CD4-positive, CD25-positive, alpha-beta regulatory T cell (primary cell): ENCODE measurements around the gene ASTN1. TPM values are rescaled to one million over a fixed set of nuclear protein-coding genes. Genes with fewer than 3 reads are reported as not detected.

Experiments used
- ATAC-seq, 2 donors: fragments of 150-1000 bp; cut with Tn5 transposase; one replicate each; pipeline ENCODE4 v1.10.0; 2021; ENCODE audit warnings: low read depth in 2 of 2, moderate number of reproducible peaks in 2 of 2, moderate library complexity in 1 of 2
- DNase-seq, 3 donors: peaks; one replicate each; pipeline versions ENCODE4 v3.0.0 to v3.0.0-alpha.2; 2012 to 2022; ENCODE audit warnings: mixed read lengths in 1 of 3
- H3K27ac ChIP-seq: one replicate; pipeline ENCODE4 v1.7.0; 2013; ENCODE audit warnings: mild to moderate bottlenecking, low read length; ENCODE audit not compliant: insufficient read depth, poor library complexity, severe bottlenecking
- H3K27me3 ChIP-seq: one replicate; pipeline ENCODE4 v1.7.0; 2013; ENCODE audit warnings: low read length; ENCODE audit not compliant: control insufficient read depth, insufficient read depth
- H3K36me3 ChIP-seq: one replicate; pipeline ENCODE4 v1.7.0; 2013; ENCODE audit warnings: mild to moderate bottlenecking, low read length, moderate library complexity; ENCODE audit not compliant: control insufficient read depth, insufficient read depth
- H3K4me1 ChIP-seq: 2 replicates; pipeline ENCODE4 v1.7.0; 2013; ENCODE audit warnings: mild to moderate bottlenecking, low read length; ENCODE audit not compliant: insufficient read depth, control insufficient read depth, poor library complexity, severe bottlenecking
- H3K4me3 ChIP-seq: one replicate; pipeline ENCODE4 v1.7.0; 2013; ENCODE audit warnings: low read depth, mild to moderate bottlenecking, low read length, moderate library complexity
- H3K9me3 ChIP-seq, 2 experiments: 1 replicate in 1 of 2; 2 replicates in 1 of 2; pipeline ENCODE4 v1.7.0; 2013; ENCODE audit warnings: low read length in 2 of 2, mild to moderate bottlenecking in 1 of 2, moderate library complexity in 1 of 2; ENCODE audit not compliant: control insufficient read depth in 2 of 2
- H3K27ac Mint-ChIP-seq, 3 donors: one replicate each; pipeline ENCODE4 v1.8.0; 2020 to 2022; ENCODE audit warnings: mild to moderate bottlenecking in 3 of 3, mixed read lengths in 3 of 3, moderate library complexity in 2 of 3
- H3K27me3 Mint-ChIP-seq: one replicate; pipeline ENCODE4 v1.8.0; 2022; ENCODE audit warnings: mild to moderate bottlenecking, mixed read lengths
- H3K36me3 Mint-ChIP-seq: one replicate; pipeline ENCODE4 v1.8.0; 2020; ENCODE audit warnings: mixed read lengths
- H3K4me1 Mint-ChIP-seq, 4 donors: one replicate each; pipeline ENCODE4 v1.8.0; 2020 to 2022; ENCODE audit warnings: mixed read lengths in 4 of 4, mild to moderate bottlenecking in 1 of 4
- H3K4me3 Mint-ChIP-seq, 4 donors: one replicate each; pipeline ENCODE4 v1.8.0; 2020 to 2022; ENCODE audit warnings: mild to moderate bottlenecking in 4 of 4, mixed read lengths in 4 of 4, moderate library complexity in 3 of 4
- H3K9me3 Mint-ChIP-seq, 7 donors: one replicate each; pipeline ENCODE4 v1.8.0; 2020 to 2022; ENCODE audit warnings: mixed read lengths in 7 of 7, mild to moderate bottlenecking in 3 of 7, moderate library complexity in 2 of 7
- polyA plus RNA-seq, 4 donors: library from polyadenylated mRNA; unstranded; fragments of 300-500 nt; fragmentation: Illumina TruSeq; gene quantifications; one replicate each; pipeline ENCODE4 v1.2.3, GENCODE V29; 2021
- total RNA-seq: library from RNA; stranded (reverse); gene quantifications from one replicate; pipeline ENCODE4 v1.2.3, GENCODE V29; 2022

Gene ASTN1
- total and polyA plus RNA-seq, 5 donors from 2014 or later, result not detected

DNA sequence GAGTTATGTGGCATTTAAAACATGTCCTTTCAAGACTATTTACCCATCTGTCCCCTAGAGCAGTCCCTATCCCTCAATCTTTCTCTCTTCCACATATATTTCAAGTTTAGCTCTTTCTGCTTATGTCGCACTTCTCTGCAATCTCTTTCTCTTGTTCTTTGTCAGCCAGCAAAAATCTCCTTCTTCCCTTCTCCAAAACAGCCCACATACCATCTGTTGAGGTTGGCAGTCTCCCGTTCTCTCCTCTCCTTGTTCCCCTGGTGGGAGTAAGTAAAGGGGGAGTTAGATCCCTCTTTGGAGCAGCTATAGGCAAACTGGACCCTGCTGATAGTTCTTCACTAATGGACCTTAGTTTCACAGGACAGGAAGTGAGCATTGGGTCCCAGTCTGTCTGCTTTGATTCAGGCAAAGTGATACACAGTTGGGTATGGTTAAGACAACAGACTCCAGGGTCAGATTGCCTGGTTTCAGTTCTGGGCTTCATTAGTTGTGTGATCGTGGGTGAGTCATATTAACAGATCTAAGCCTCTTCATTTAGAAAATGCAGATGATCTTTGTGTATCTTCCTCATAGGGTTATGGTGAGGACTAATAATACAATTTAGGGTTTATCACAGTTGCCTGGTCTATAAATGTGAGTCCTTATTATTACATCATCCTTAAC is 25.9 kb upstream of the ASTN1 start:
- Mint-ChIP-seq H3K9me3 (peaks cover 0 to 8% (median 2%) of the 10 kb centered on the region in 7 donors), H3K27ac (no peak overlapping the region), H3K27me3 (no peaks in the 10 kb centered on the region), H3K36me3 (no peaks in the 10 kb centered on the region), H3K4me3 (no peak overlapping the region), H3K4me1 (no peaks in the 10 kb centered on the region)
- H3K4me1 ChIP-seq, result no peaks in the 10 kb centered on the region
- DNase-seq (no peak), ATAC-seq (no peak)
- no peaks in the 10 kb centered on the region for H3K9me3 ChIP-seq
- H3K27ac ChIP-seq, result no peak overlapping the region
- no peaks in the 10 kb centered on the region for H3K36me3 ChIP-seq
- H3K4me3 ChIP-seq, result no peak overlapping the region
- H3K27me3 ChIP-seq, result no peaks in the 10 kb centered on the region

- Mint-ChIP-seq H3K36me3 (no peaks in the 10 kb centered on the region), H3K4me1 (peaks cover 0 to 5% (median 1%) of the 10 kb centered on the region in 4 donors), H3K27me3 (peaks cover 13% of the 10 kb centered on the region), H3K27ac (no peak overlapping the region), H3K4me3 (no peak overlapping the region), H3K9me3 (peaks cover 0 to 4% (median 2%) of the 10 kb centered on the region in 7 donors)
- no peaks in the 10 kb centered on the region for H3K9me3 ChIP-seq
- no peak for ATAC-seq
- H3K4me3 ChIP-seq, result no peak overlapping the region
- no peaks in the 10 kb centered on the region for H3K36me3 ChIP-seq
- DNase-seq, result no peak
- no peaks in the 10 kb centered on the region for H3K4me1 ChIP-seq
- H3K27ac ChIP-seq, result no peak overlapping the region
- H3K27me3 ChIP-seq, result peaks cover 2% of the 10 kb centered on the region
Observed at GRCh38 chr1:177186639-177187038, 22.1 kb upstream of the ASTN1 start.

GRCh38 chr1:177185209-177185608 is 20.7 kb upstream of the ASTN1 start:
- no peak overlapping the region for H3K4me3 Mint-ChIP-seq
- H3K4me3 ChIP-seq, result no peak overlapping the region
- peaks cover 0 to 4% (median 0%) of the 10 kb centered on the region in 7 donors for H3K9me3 Mint-ChIP-seq
- H3K27me3 ChIP-seq, result peaks cover 2% of the 10 kb centered on the region
- no peak overlapping the region for H3K27ac Mint-ChIP-seq
- ATAC-seq (no peak), DNase-seq (no peak)
- peaks cover 15% of the 10 kb centered on the region for H3K27me3 Mint-ChIP-seq
- H3K4me1 Mint-ChIP-seq, result peaks cover 0 to 8% (median 1%) of the 10 kb centered on the region in 4 donors
- no peaks in the 10 kb centered on the region for H3K4me1 ChIP-seq
- no peaks in the 10 kb centered on the region for H3K9me3 ChIP-seq
- H3K36me3 Mint-ChIP-seq, result no peaks in the 10 kb centered on the region
- H3K36me3 ChIP-seq, result no peaks in the 10 kb centered on the region
- H3K27ac ChIP-seq, result no peak overlapping the region

GRCh38 chr1:177183836-177184235 is 19.3 kb upstream of the ASTN1 start:
- H3K27me3 Mint-ChIP-seq, result peaks cover 15% of the 10 kb centered on the region
- DNase-seq, result no peak
- peaks cover 0 to 8% (median 1%) of the 10 kb centered on the region in 4 donors for H3K4me1 Mint-ChIP-seq

GRCh38 chr1:177181631-177182291 is 17.2 kb upstream of the ASTN1 start:
- peaks cover 2% of the 10 kb centered on the region for H3K27me3 ChIP-seq
- no peaks in the 10 kb centered on the region for H3K36me3 ChIP-seq
- Mint-ChIP-seq H3K4me1 (peaks cover 0 to 8% (median 1%) of the 10 kb centered on the region in 4 donors), H3K27me3 (peaks cover 15% of the 10 kb centered on the region), H3K36me3 (no peaks in the 10 kb centered on the region), H3K9me3 (peaks cover 0 to 4% (median 1%) of the 10 kb centered on the region in 7 donors), H3K27ac (no peak overlapping the region), H3K4me3 (peak overlapping the region in 3 of 4 donors; percentile 15 to 49 (median 38))
- ATAC-seq, result peak in 1 of 2 donors; percentile 37
- no peak overlapping the region for H3K4me3 ChIP-seq
- no peak overlapping the region for H3K27ac ChIP-seq
- peak in 1 of 3 donors; percentile 30 for DNase-seq
- H3K4me1 ChIP-seq, result no peaks in the 10 kb centered on the region
- no peaks in the 10 kb centered on the region for H3K9me3 ChIP-seq

More at GRCh38 chr1:177183836-177184235, 19.3 kb upstream of the ASTN1 start:
- H3K9me3 Mint-ChIP-seq, result peaks cover 0 to 4% (median 0%) of the 10 kb centered on the region in 7 donors
- Histone ChIP-seq H3K4me1 (no peaks in the 10 kb centered on the region), H3K27me3 (peaks cover 2% of the 10 kb centered on the region), H3K27ac (no peak overlapping the region), H3K4me3 (no peak overlapping the region), H3K36me3 (no peaks in the 10 kb centered on the region), H3K9me3 (no peaks in the 10 kb centered on the region)
- no peaks in the 10 kb centered on the region for H3K36me3 Mint-ChIP-seq
- no peak overlapping the region for H3K27ac Mint-ChIP-seq
- ATAC-seq, result no peak
- H3K4me3 Mint-ChIP-seq, result no peak overlapping the region

DNA sequence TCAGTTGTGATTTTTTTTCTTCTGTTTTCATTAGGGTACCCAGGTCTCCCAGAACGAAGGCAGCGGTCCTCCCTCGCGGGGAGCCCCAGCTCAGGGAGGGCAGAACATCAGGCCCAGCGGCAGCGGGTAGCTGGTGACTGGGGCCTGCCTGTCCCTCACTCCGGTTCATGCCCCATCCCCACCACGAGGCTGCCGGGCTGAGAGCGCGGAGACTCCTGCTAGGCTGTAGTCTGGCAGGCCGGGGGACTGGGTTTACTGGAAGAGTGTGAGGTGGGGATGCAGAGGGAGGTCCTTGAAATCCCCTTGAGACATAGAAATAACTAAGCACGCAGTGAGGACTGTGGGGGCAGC is 16.7 kb upstream of the ASTN1 start:
- Histone ChIP-seq H3K36me3 (no peaks in the 10 kb centered on the region), H3K4me3 (no peak overlapping the region), H3K4me1 (no peaks in the 10 kb centered on the region), H3K9me3 (no peaks in the 10 kb centered on the region), H3K27me3 (peaks cover 2% of the 10 kb centered on the region), H3K27ac (no peak overlapping the region)
- DNase-seq (no peak), ATAC-seq (no peak)
- H3K27ac Mint-ChIP-seq, result no peak overlapping the region
- peaks cover 15% of the 10 kb centered on the region for H3K27me3 Mint-ChIP-seq
- peaks cover 0 to 8% (median 1%) of the 10 kb centered on the region in 4 donors for H3K4me1 Mint-ChIP-seq
- peak overlapping the region in 1 of 4 donors; percentile 15 for H3K4me3 Mint-ChIP-seq
- no peaks in the 10 kb centered on the region for H3K36me3 Mint-ChIP-seq
- H3K9me3 Mint-ChIP-seq, result peaks cover 0 to 4% (median 1%) of the 10 kb centered on the region in 7 donors

GRCh38 chr1:177174921-177175634 is 10.6 kb upstream of the ASTN1 start:
- peaks cover 0 to 2% (median 0%) of the 10 kb centered on the region in 4 donors for H3K4me1 Mint-ChIP-seq
- no peaks in the 10 kb centered on the region for H3K36me3 Mint-ChIP-seq
- DNase-seq (no peak), ATAC-seq (no peak)
- peaks cover 13% of the 10 kb centered on the region for H3K27me3 Mint-ChIP-seq
- H3K4me1 ChIP-seq, result no peaks in the 10 kb centered on the region
- H3K36me3 ChIP-seq, result no peaks in the 10 kb centered on the region
- H3K9me3 ChIP-seq, result no peaks in the 10 kb centered on the region
- no peak overlapping the region for H3K27ac Mint-ChIP-seq
- no peak overlapping the region for H3K4me3 Mint-ChIP-seq
- H3K9me3 Mint-ChIP-seq, result peaks cover 0 to 4% (median 1%) of the 10 kb centered on the region in 7 donors
- H3K4me3 ChIP-seq, result no peak overlapping the region
- no peak overlapping the region for H3K27ac ChIP-seq
- peaks cover 2% of the 10 kb centered on the region for H3K27me3 ChIP-seq
